CD8-positive, alpha-beta memory T cell (primary cell): ENCODE data around the gene B3GALT6. TPM values are rescaled to one million over a fixed set of nuclear protein-coding genes. Genes with fewer than 3 reads are reported as not detected.
A peak's percentile ranks its signal among the peaks of the same experiment; 100 is the strongest.
"Not testable (repeated sequence)": the region's sequence is repeated elsewhere in the genome, so short reads cannot be mapped to it uniquely, and the experiment has no call there.

ENCODE experiments used
- CTCF ChIA-PET: fragments of 350-600 bp; sonication (Branson Sonifier 250); formaldehyde crosslinking; loops from one replicate; lab custom pipeline; 2021; ENCODE audit warnings: antibody characterized with exemption; lab: Charles Lee
- POLR2A ChIA-PET: fragments of 350-600 bp; sonication (Branson Sonifier 250); formaldehyde crosslinking; loops from one replicate; lab custom pipeline; 2021; ENCODE audit warnings: antibody characterized with exemption; lab: Charles Lee
- DNase-seq, 5 donors: peaks; one replicate each; pipeline versions ENCODE4 v3.0.0 to v3.0.0-alpha.2; 2020 to 2022; ENCODE audit warnings: mixed read lengths in 1 of 5
- H3K27ac ChIP-seq: one replicate; pipeline ENCODE4 v1.7.0; 2013; ENCODE audit warnings: low read depth, mild to moderate bottlenecking, low read length, moderate library complexity
- H3K27me3 ChIP-seq: 2 replicates; pipeline ENCODE4 v1.7.0; 2013; ENCODE audit warnings: low read length, mild to moderate bottlenecking; ENCODE audit not compliant: insufficient read depth, poor library complexity, severe bottlenecking
- H3K36me3 ChIP-seq: 2 replicates; pipeline ENCODE4 v1.7.0; 2013; ENCODE audit warnings: mild to moderate bottlenecking, low read length, moderate library complexity; ENCODE audit not compliant: insufficient read depth
- H3K4me1 ChIP-seq: 2 replicates; pipeline ENCODE4 v1.7.0; 2013; ENCODE audit warnings: mild to moderate bottlenecking, low read length, moderate library complexity; ENCODE audit not compliant: insufficient read depth
- H3K4me3 ChIP-seq: 2 replicates; pipeline ENCODE4 v1.7.0; 2013; ENCODE audit warnings: mild to moderate bottlenecking, low read length
- H3K9me3 ChIP-seq: 2 replicates; pipeline ENCODE4 v1.7.0; 2013; ENCODE audit warnings: mild to moderate bottlenecking, low read length
- H3K27ac Mint-ChIP-seq, 8 donors: one replicate each; pipeline ENCODE4 v1.8.0; 2020 to 2021; ENCODE audit warnings: mixed read lengths in 8 of 8, mild to moderate bottlenecking in 6 of 8, inconsistent platforms in 3 of 8, moderate library complexity in 3 of 8
- H3K27me3 Mint-ChIP-seq, 2 donors: one replicate each; pipeline ENCODE4 v1.8.0; 2020 to 2021; ENCODE audit warnings: mixed read lengths in 2 of 2, mild to moderate bottlenecking in 1 of 2, moderate library complexity in 1 of 2
- H3K36me3 Mint-ChIP-seq, 3 donors: one replicate each; pipeline ENCODE4 v1.8.0; 2020 to 2021; ENCODE audit warnings: mixed read lengths in 3 of 3, inconsistent platforms in 1 of 3, mild to moderate bottlenecking in 1 of 3
- H3K4me1 Mint-ChIP-seq, 3 donors: one replicate each; pipeline ENCODE4 v1.8.0; 2020 to 2021; ENCODE audit warnings: mixed read lengths in 3 of 3, inconsistent platforms in 1 of 3, mild to moderate bottlenecking in 1 of 3
- H3K4me3 Mint-ChIP-seq, 7 donors: one replicate each; pipeline ENCODE4 v1.8.0; 2020 to 2021; ENCODE audit warnings: mixed read lengths in 7 of 7, mild to moderate bottlenecking in 6 of 7, moderate library complexity in 4 of 7, inconsistent platforms in 2 of 7
- H3K9me3 Mint-ChIP-seq, 5 donors: one replicate each; pipeline ENCODE4 v1.8.0; 2020 to 2022; ENCODE audit warnings: mixed read lengths in 5 of 5, mild to moderate bottlenecking in 3 of 5, moderate library complexity in 2 of 5, inconsistent platforms in 1 of 5
- polyA plus RNA-seq: library from polyadenylated mRNA; unstranded; fragments of 300-500 nt; fragmentation: Illumina TruSeq; gene quantifications from one replicate; pipeline ENCODE4 v1.2.3, GENCODE V29; 2021
- total RNA-seq, 2 experiments: library from RNA; stranded (reverse); gene quantifications; one replicate each; pipeline ENCODE4 v1.2.3, GENCODE V29; 2021

Gene B3GALT6
- total and polyA plus RNA-seq, 3 experiments from 2014 or later: 16.4 to 24.1 (median 23.7) TPM

DNA sequence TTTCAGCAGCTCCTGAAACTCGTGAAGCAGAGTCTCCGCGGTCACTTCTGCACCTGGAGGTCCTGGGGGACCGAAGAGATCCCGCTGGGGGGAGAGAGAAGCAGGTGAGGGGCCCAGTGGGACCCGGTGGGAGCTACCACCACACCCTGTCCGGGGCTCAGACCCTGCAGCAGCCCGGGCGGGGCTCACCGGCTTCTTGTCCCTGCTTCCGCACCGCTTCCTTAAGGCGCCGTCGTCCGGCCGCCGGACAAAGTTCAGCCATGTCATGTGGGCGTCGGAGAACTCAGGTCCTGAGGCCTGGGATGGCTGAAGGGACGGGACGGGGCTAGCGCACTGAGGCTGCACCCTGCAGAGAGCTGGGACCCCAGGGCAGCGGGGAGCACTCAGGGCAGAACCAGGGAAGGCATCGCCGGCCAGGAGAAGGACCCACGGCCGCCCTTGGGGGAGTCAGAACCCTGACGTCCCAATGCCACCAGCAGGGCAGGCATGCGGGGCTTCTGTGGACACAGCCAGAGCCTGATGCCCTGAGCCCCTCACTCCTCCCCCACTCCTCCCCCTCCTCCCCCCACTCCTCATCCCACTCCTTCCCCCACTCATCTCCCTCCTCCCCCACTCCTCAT lies 12.3 kb downstream of the B3GALT6 start:
- Histone ChIP-seq H3K27me3 (peaks cover 3% of the 10 kb centered on the region), H3K36me3 (no peaks in the 10 kb centered on the region), H3K4me3 (no peak overlapping the region), H3K9me3 (no peaks in the 10 kb centered on the region), H3K4me1 (no peaks in the 10 kb centered on the region), H3K27ac (no peak overlapping the region)
- DNase-seq: no peak
- no peak overlapping the region for H3K27ac Mint-ChIP-seq
- POLR2A ChIA-PET: no interaction called here
- H3K9me3 Mint-ChIP-seq: no peaks in the 10 kb centered on the region
- no peaks in the 10 kb centered on the region for H3K4me1 Mint-ChIP-seq
- CTCF ChIA-PET: no interaction called here
- H3K36me3 Mint-ChIP-seq: no peaks in the 10 kb centered on the region
- peaks cover 0 to 1% of the 10 kb centered on the region in 2 donors for H3K27me3 Mint-ChIP-seq
- no peak overlapping the region for H3K4me3 Mint-ChIP-seq

DNA sequence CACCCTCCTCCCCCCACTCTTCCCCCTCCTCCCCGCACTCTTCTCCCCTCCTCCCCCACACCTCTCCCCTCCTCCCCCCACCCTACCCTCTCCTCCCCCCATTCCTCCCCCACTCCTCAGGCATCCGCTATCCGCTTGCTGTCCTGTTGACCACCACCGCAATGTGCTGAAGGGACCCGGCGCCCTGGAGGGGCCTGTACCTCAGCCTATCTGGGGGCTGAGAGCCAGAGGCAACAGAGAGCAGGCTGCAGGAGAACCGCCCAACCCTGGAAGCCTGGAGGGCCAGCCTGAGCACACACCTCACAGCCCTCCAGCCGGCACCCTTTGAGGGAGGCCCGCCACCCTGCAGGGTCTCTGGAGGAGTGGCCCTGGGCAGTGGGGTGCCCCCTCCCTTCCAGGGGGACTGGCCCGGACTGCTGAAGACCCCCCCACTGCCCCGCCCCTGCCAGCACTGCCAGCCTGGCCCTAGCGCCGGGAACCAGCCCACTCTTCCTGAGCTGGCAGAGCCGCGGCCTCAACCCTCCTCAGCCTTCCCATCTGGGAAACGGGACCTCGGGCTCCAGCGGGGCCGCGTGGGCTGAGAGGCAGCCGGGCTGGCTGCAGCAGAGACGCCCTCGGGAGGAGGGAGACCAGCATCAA lies 13.3 kb downstream of the B3GALT6 start:
- H3K9me3 Mint-ChIP-seq: no peaks in the 10 kb centered on the region
- H3K9me3 ChIP-seq: no peaks in the 10 kb centered on the region
- peaks cover 3% of the 10 kb centered on the region for H3K27me3 ChIP-seq
- no peaks in the 10 kb centered on the region for H3K36me3 Mint-ChIP-seq
- POLR2A ChIA-PET: no interaction called here
- H3K27me3 Mint-ChIP-seq: peaks cover 0 to 1% of the 10 kb centered on the region in 2 donors
- H3K4me1 Mint-ChIP-seq: peaks cover 0 to 5% (median 3%) of the 10 kb centered on the region in 3 donors
- peak overlapping the region in 1 of 7 donors; percentile 54 for H3K4me3 Mint-ChIP-seq
- no peak overlapping the region for H3K4me3 ChIP-seq
- H3K27ac ChIP-seq: no peak overlapping the region
- H3K27ac Mint-ChIP-seq: no peak overlapping the region
- no peaks in the 10 kb centered on the region for H3K36me3 ChIP-seq
- H3K4me1 ChIP-seq: peaks cover under 1% of the 10 kb centered on the region
- CTCF ChIA-PET: no interaction called here
- DNase-seq: no peak

DNA sequence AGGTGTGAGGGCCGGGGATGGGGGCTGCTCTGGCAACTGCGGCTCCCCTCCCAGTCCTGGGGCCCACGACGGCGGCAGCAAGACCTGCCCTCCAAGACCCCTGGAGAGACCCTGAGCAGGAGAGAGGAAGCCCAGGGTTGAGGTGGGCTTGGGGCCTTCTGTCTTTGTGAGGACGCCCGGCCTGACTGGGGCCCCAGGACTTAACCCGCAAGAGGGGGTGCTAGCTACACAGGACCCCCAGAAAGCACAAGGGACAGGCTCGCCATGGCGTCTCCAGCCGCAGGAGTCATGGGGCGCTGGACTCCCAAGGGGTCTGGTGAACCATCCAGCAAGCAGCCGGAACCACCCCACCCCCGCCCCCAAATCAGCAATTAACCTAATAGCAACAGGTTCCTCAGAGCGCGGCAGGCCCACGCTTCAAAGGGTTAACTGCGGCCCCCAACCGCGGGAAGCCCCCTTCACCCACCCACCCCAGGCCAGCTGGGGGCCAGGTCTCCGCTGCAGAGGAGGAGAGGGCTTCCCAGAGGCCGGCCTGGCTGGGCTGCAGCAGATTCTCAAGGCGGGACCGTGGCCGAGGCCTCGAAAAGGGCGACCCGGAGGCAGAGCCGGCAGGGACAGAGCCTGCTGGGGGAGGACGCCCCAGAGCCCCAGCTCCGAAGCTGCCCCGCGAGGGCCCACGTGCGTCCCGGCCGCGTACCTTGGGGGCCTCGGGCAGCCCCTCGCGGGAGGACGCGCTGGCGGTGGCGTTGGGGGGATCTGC lies 14.0 kb downstream of the B3GALT6 start:
- Mint-ChIP-seq H3K4me1 (peaks cover 1 to 11% (median 10%) of the 10 kb centered on the region in 3 donors), H3K36me3 (no peaks in the 10 kb centered on the region), H3K27me3 (peaks cover 0 to 1% of the 10 kb centered on the region in 2 donors), H3K27ac (no peak overlapping the region), H3K9me3 (no peaks in the 10 kb centered on the region), H3K4me3 (no peak overlapping the region)
- H3K27ac ChIP-seq: no peak overlapping the region
- DNase-seq: no peak
- peaks cover 8% of the 10 kb centered on the region for H3K4me1 ChIP-seq
- H3K4me3 ChIP-seq: no peak overlapping the region
- H3K9me3 ChIP-seq: no peaks in the 10 kb centered on the region
- POLR2A ChIA-PET: no interaction called here
- peaks cover 3% of the 10 kb centered on the region for H3K27me3 ChIP-seq
- CTCF ChIA-PET: no interaction called here
- H3K36me3 ChIP-seq: no peaks in the 10 kb centered on the region

DNA sequence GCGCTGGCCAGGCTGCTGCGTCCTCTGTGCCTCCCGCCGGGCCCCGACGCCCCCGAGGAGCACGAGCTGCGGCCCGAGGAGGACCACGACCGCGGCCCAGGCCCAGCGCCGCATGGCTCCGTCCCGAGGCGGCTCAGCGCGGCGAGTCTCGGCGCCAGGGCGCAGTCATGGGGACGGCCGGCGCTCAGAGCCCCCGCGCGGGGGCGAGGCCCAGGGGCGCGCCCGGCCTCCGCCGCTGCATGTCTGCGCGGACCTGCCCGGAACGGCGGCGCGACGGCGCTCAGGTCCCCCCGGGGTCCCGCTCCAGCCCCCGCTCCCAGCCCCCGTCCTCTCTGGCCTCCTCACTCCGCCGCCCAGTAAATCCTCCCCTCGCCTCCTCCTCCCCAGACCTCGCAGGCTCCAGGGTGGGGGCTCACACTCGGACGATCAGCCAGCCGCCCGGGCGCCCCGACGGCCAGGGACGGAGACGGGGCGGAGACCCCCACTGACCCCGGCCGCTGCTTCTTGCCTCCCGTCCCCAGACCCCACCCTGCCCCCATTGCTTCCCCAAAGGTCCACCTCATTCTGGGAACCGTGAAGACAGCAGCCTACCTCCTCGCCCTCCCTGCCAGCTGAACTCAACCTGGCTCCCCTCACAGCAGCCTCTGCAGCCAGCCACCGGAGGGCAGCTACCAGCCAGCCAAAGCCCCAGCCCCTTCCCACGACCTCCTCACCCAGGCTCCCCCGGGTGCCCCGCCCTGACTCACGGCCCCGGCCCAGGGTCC lies 14.7 kb downstream of the B3GALT6 start, which contains the start of gene C1QTNF12:
Gene C1QTNF12, minus strand, starts transcription at position 146 of the 764 bp plus-strand sequence. Its CDS starts 32 bp downstream, at position 114.
- POLR2A ChIA-PET: interaction anchor here (0.6 kb wide), 1 partner anchor 106 kb away, joined by 4 read pairs; no protein-coding TSS in a partner anchor
- no peak within 1 kb of the TSS for H3K4me3 ChIP-seq
- no peaks in the 10 kb centered on the region for H3K9me3 ChIP-seq
- Mint-ChIP-seq H3K36me3 (no peaks in the 10 kb centered on the region), H3K9me3 (no peaks in the 10 kb centered on the region), H3K27me3 (peaks cover 0 to 1% of the 10 kb centered on the region in 2 donors), H3K27ac (no peak within 1 kb of the TSS), H3K4me3 (no peak within 1 kb of the TSS), H3K4me1 (peaks cover 3 to 14% (median 13%) of the 10 kb centered on the region in 3 donors)
- no peak for DNase-seq
- CTCF ChIA-PET: no interaction called here
- no peak within 1 kb of the TSS for H3K27ac ChIP-seq
- no peaks in the 10 kb centered on the region for H3K36me3 ChIP-seq
- peaks cover 3% of the 10 kb centered on the region for H3K27me3 ChIP-seq
- peaks cover 13% of the 10 kb centered on the region for H3K4me1 ChIP-seq

DNA sequence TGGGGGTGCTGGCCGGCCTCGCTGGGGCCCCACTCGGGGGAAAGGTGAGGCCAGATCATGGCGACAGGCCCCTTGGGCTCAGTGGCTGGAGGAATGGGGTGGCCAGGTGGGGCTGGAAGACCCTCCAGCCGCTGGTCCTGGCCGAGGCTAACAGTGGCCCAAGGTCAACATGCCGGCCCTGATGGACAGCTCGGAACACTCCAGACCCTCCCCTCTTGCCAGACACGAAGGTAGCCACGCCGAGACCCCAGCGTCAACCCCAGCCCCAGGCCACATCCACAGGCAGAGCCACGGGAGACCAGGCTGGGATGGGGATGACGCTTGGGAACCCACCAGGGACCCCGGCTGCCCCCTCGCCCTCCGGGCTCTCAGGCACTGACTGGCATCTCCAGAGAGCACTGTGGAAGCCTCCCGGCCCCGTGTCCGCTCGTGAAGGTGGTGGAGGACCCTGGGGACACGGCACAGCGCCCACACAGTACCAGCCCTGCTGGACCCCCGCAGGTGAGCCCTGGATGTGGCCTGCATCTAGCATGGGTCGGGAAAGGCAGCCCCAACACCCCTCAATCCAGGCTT lies 15.4 kb downstream of the B3GALT6 start:
- DNase-seq: no peak
- H3K27ac Mint-ChIP-seq: no peak overlapping the region
- no peaks in the 10 kb centered on the region for H3K9me3 Mint-ChIP-seq
- Histone ChIP-seq H3K4me3 (no peak overlapping the region), H3K9me3 (no peaks in the 10 kb centered on the region), H3K4me1 (peaks cover 13% of the 10 kb centered on the region), H3K36me3 (no peaks in the 10 kb centered on the region), H3K27ac (no peak overlapping the region), H3K27me3 (peaks cover 3% of the 10 kb centered on the region)
- H3K36me3 Mint-ChIP-seq: no peaks in the 10 kb centered on the region
- H3K27me3 Mint-ChIP-seq: peaks cover 0 to 1% of the 10 kb centered on the region in 2 donors
- ChIA-PET CTCF (no interaction called here), POLR2A (interaction anchor here (0.6 kb wide), 1 partner anchor 105 kb away, joined by 4 read pairs; no protein-coding TSS in a partner anchor)
- H3K4me3 Mint-ChIP-seq: no peak overlapping the region
- H3K4me1 Mint-ChIP-seq: peaks cover 3 to 14% (median 13%) of the 10 kb centered on the region in 3 donors

DNA sequence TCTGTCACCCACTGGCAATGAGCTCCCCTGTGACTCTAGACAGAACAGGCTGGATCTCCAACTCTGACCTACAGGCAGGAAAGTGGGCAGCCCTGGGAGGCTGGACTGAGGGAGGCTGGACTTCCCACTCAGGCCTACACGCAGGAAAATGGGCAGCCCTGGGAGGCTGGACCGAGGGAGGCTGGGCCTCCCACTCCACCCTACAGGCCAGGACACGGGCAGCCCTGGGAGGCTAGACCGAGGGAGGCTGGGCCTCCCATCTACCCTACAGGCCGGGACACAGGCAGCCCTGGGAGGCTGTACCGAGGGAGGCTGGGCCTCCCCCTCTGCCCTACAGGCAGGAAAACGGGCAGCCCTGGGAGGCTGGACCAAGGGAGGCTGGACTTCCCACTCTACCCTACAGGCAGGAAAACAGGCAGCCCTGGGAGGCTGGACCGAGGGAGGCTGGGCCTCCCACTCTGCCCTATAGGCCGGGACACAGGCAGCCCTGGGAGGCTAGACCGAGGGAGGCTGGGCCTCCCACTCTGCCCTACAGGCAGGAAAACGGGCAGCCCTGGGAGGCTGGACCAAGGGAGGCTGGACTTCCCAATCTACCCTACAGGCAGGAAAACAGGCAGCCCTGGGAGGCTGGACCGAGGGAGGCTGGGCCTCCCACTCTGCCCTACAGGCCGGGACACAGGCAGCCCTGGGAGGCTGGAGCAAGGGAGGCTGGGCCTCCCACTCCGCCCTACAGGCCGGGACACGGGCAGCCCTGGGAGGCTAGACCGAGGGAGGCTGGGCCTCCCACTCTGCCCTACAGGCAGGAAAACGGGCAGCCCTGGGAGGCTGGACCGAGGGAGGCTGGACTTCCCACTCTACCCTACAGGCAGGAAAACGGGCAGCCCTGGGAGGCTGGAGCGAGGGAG lies 16.2 kb downstream of the B3GALT6 start:
- H3K4me3 Mint-ChIP-seq, H3K9me3 ChIP-seq, H3K4me3 ChIP-seq, H3K9me3 Mint-ChIP-seq, H3K36me3 Mint-ChIP-seq, DNase-seq, H3K27me3 Mint-ChIP-seq, H3K27me3 ChIP-seq, H3K36me3 ChIP-seq, CTCF ChIA-PET, H3K27ac ChIP-seq, POLR2A ChIA-PET: not testable (repeated sequence)
- H3K4me1 ChIP-seq: peaks cover 13% of the 10 kb centered on the region
- Mint-ChIP-seq H3K27ac (peak overlapping the region in 1 of 8 donors; percentile 72), H3K4me1 (peaks cover 3 to 14% (median 13%) of the 10 kb centered on the region in 3 donors)
